Lung (tissue), 4 donors: Measurements from ENCODE around the gene GABRR3. TPM values are rescaled to one million over a fixed set of nuclear protein-coding genes. Genes with fewer than 3 reads are reported as not detected.

ENCODE experiments used
- polyA plus RNA-seq, 2 donors: library from polyadenylated mRNA; stranded (reverse); fragments of 200-250 nt; gene quantifications; one replicate each; pipeline ENCODE4 v1.2.1, GENCODE V29; 2013
- total RNA-seq, 2 donors: library from RNA; depleted of rRNA in 1 of 2; stranded (reverse); fragments of >200 nt in 1 of 2; gene quantifications; one replicate each; pipeline ENCODE4 v1.2.1, GENCODE V29; 2014 to 2021
- donor health status: Bipolar disorder and iron deficiency.
- donor health status: healthy.
- donor health status: DM: yes; HTN: yes; CAD: no.

GABRR3 gene
- total and polyA plus RNA-seq, 4 donors, result 0.09 TPM; not detected in 3

Other genes starting within 250 kb of the GABRR3 start
- gene CRYBG3, start 213.3 kb downstream of the GABRR3 start, total RNA-seq, result 10 to 100 TPM; 21.0 to 64.0 TPM
- gene CRYBG3, start 213.3 kb downstream of the GABRR3 start, polyA plus RNA-seq, result 1 to 10 TPM; 3.8 to 9.6 TPM
- 10 to 100 TPM; 26.8 to 41.3 TPM for gene RIOX2, start 62.9 kb downstream of the GABRR3 start, total RNA-seq
- 10 to 100 TPM; 16.3 to 17.6 TPM for gene RIOX2, start 62.9 kb downstream of the GABRR3 start, polyA plus RNA-seq
- not detected for gene OR5AC2, start 51.9 kb upstream of the GABRR3 start, total RNA-seq
- not detected for gene OR5AC2, start 51.9 kb upstream of the GABRR3 start, polyA plus RNA-seq
- not detected for gene OR5H1, start 95.4 kb upstream of the GABRR3 start, total RNA-seq
- gene OR5H1, start 95.4 kb upstream of the GABRR3 start, polyA plus RNA-seq, result not detected
- gene OR5H14, start 112.2 kb upstream of the GABRR3 start, total RNA-seq, result not detected
- gene OR5H14, start 112.2 kb upstream of the GABRR3 start, polyA plus RNA-seq, result not detected
- not detected for gene OR5H15, start 131.4 kb upstream of the GABRR3 start, total RNA-seq
- not detected for gene OR5H15, start 131.4 kb upstream of the GABRR3 start, polyA plus RNA-seq
- gene OR5H6, start 228.9 kb upstream of the GABRR3 start, total RNA-seq, result not detected
- gene OR5H6, start 228.9 kb upstream of the GABRR3 start, polyA plus RNA-seq, result not detected
- gene OR5H2, start 247.2 kb upstream of the GABRR3 start, total RNA-seq, result not detected
- gene OR5H2, start 247.2 kb upstream of the GABRR3 start, polyA plus RNA-seq, result not detected